K562 (cell line): ENCODE measurements around the gene CNTN4. TPM values are rescaled to one million over a fixed set of nuclear protein-coding genes. Genes with fewer than 3 reads are reported as not detected.

ENCODE experiments used
- ATAC-seq: fragments of 200-7000 bp; cut with Tn5 transposase; 3 replicates; pipeline ENCODE4 v1.9.1; 2020; ENCODE audit warnings: moderate library complexity
- BruUV-seq: library from RNA; stranded (reverse); fragments of 400-500 nt; replicated peaks from 2 replicates; lab custom pipeline; 2021; lab: Mats Ljungman, UMichigan
- CTCF ChIA-PET: fragments of 300-600 bp; formaldehyde crosslinking; extraction: SDS; loops from one replicate; lab custom pipeline; 2021; ENCODE audit warnings: low intra/inter-chr PET ratio; lab: Yijun Ruan, JAX
- POLR2A ChIA-PET: fragments of 300-600, 350-650 bp; sonication (Branson Sonifier 250); formaldehyde crosslinking; extraction: SDS; loops from one replicate; lab custom pipeline; 2021; ENCODE audit warnings: antibody characterized with exemption, inconsistent platforms; lab: Yijun Ruan, JAX
- DNase-seq, 4 experiments: peaks; one replicate each; pipeline versions ENCODE4 v3.0.0 to v3.0.0-alpha.2; 2011 to 2018; ENCODE audit warnings: low spot score in 3 of 4, mixed read lengths in 3 of 4; ENCODE audit errors: extremely low read depth in 1 of 4
- FAIRE-seq: peaks from 2 replicates; lab custom pipeline; 2011; peaks lifted over from hg19 to GRCh38; lab: Jason Lieb, UNC
- H2AFZ ChIP-seq: 2 replicates; pipeline ENCODE4 v1.6.0; 2011; ENCODE audit warnings: low read depth, low read length, control low read depth, inconsistent platforms
- H3K27ac ChIP-seq: fragments of 200-600 bp; 3 replicates; pipeline ENCODE4 v1.8.0; 2011; ENCODE audit warnings: low read depth, mild to moderate bottlenecking, control low read depth, inconsistent platforms, low read length, moderate library complexity, mixed read lengths; ENCODE audit errors: extremely low read depth
- H3K27me3 ChIP-seq, 2 experiments: fragments of 300-600 bp in 1 of 2; 2 replicates in 1 of 2; 3 replicates in 1 of 2; pipeline versions ENCODE4 v1.6.0 to v1.8.0; 2011; ENCODE audit warnings: inconsistent platforms in 2 of 2, low read length in 2 of 2, mild to moderate bottlenecking in 1 of 2, mixed read lengths in 1 of 2, moderate library complexity in 1 of 2; ENCODE audit not compliant: control insufficient read depth in 2 of 2, insufficient read depth in 2 of 2
- H3K36me3 ChIP-seq: fragments of 300-600 bp; 3 replicates; pipeline ENCODE4 v1.8.0; 2011; ENCODE audit warnings: mild to moderate bottlenecking, low read length, inconsistent platforms; ENCODE audit not compliant: control insufficient read depth, insufficient read depth
- H3K4me1 ChIP-seq, 2 experiments: fragments of 200-600 bp in 1 of 2; replicated peaks in 1 of 2; 2 replicates in 1 of 2; 3 replicates in 1 of 2; pipeline versions ENCODE4 v1.5.1 to v1.8.0; 2011; ENCODE audit warnings: inconsistent platforms in 2 of 2, low read length in 2 of 2, mild to moderate bottlenecking in 1 of 2, mixed read lengths in 1 of 2, moderate library complexity in 1 of 2; ENCODE audit not compliant: control insufficient read depth in 2 of 2, insufficient read depth in 2 of 2
- H3K4me2 ChIP-seq: 2 replicates; pipeline ENCODE4 v1.6.1; 2011; ENCODE audit warnings: low read length, control low read depth, inconsistent platforms, mixed read lengths; ENCODE audit not compliant: insufficient read depth
- H3K4me3 ChIP-seq: fragments of 200-600 bp; sonication (generic), shearing (Covaris generic); 2 replicates; pipeline ENCODE4 v1.5.1; 2016; ENCODE audit warnings: control low read depth, inconsistent platforms
- H3K79me2 ChIP-seq: fragments of 200-600 bp; 3 replicates; pipeline ENCODE4 v1.8.0; 2011; ENCODE audit warnings: low read length, inconsistent platforms; ENCODE audit not compliant: control insufficient read depth, insufficient read depth
- H3K9ac ChIP-seq, 2 experiments: 2 replicates each; pipeline versions ENCODE4 v1.6.0 to v1.6.1; 2011; ENCODE audit warnings: low read depth in 2 of 2, low read length in 2 of 2, control low read depth in 1 of 2, inconsistent platforms in 1 of 2, mild to moderate bottlenecking in 1 of 2, mixed read lengths in 1 of 2; ENCODE audit not compliant: insufficient read depth in 1 of 2
- H3K9me1 ChIP-seq: one replicate; pipeline ENCODE4 v1.6.0; 2011; ENCODE audit warnings: inconsistent platforms, mild to moderate bottlenecking, low read length, moderate library complexity; ENCODE audit not compliant: control insufficient read depth, insufficient read depth
- H3K9me3 ChIP-seq: replicated peaks from 2 replicates; pipeline ENCODE4 v1.5.1; 2011; ENCODE audit warnings: low read depth, low read length, inconsistent platforms; ENCODE audit not compliant: control insufficient read depth, insufficient read depth
- H4K20me1 ChIP-seq: replicated peaks from 2 replicates; pipeline ENCODE4 v1.6.1; 2011; ENCODE audit warnings: low read length, inconsistent platforms, mixed read lengths; ENCODE audit not compliant: control insufficient read depth, insufficient read depth
- ARNT ChIP-seq, 2 experiments: fragments of 450-650 bp; IDR thresholded peaks; 2 replicates each; pipeline ENCODE4 v1.6.1; 2016; ENCODE audit warnings: mild to moderate bottlenecking in 1 of 2
- CBX5 ChIP-seq: IDR thresholded peaks from 2 replicates; pipeline ENCODE4 v1.6.1; 2014; ENCODE audit warnings: low read depth, borderline replicate concordance
- DPF2 ChIP-seq: fragments of 450-650 bp; IDR thresholded peaks from 2 replicates; pipeline ENCODE4 v1.6.1; 2016
- GTF2F1 ChIP-seq: IDR thresholded peaks from 2 replicates; pipeline ENCODE4 v1.6.1; 2011; ENCODE audit warnings: low read depth, low read length, improper control_type of control experiment
- NFE2 ChIP-seq: IDR thresholded peaks from 2 replicates; pipeline ENCODE4 v1.6.1; 2014; ENCODE audit warnings: antibody characterized with exemption, low read depth
- PYGO2 ChIP-seq: fragments of 450-650 bp; IDR thresholded peaks from 2 replicates; pipeline ENCODE4 v1.6.1; 2016; ENCODE audit warnings: mild to moderate bottlenecking, missing genetic modification characterization, moderate library complexity, missing compliant biosample characterization
- SRSF1 ChIP-seq: fragments of 200-400 bp; formaldehyde crosslinking; IDR thresholded peaks from 2 replicates; pipeline ENCODE4 v1.6.1; 2017; ENCODE audit warnings: mild to moderate bottlenecking, low read depth, low read length, moderate library complexity
- STAT5B ChIP-seq: fragments of 250-450 bp; sonication (Bioruptor Pico); IDR thresholded peaks from 2 replicates; pipeline ENCODE4 v1.8.0; 2021; ENCODE audit warnings: mild to moderate bottlenecking, inconsistent platforms
- ZNF134 ChIP-seq: fragments of 250-450 bp; sonication (Bioruptor Pico); conservative IDR thresholded peaks from 2 replicates; pipeline ENCODE4 v1.4.0; 2020
- WGBS: fragments of 100-300 bp; shearing (Covaris generic); methylation state at CpG from one replicate; pipeline ENCODE4 v1.1.6; 2016; ENCODE audit warnings: low coverage, mixed read lengths; ENCODE audit not compliant: insufficient coverage; ENCODE audit errors: missing lambda C conversion rate; 5-methylcytosine and 5-hydroxymethylcytosine counted together
- in situ Hi-C: fragments of 300-500 bp; cut with MboI; formaldehyde crosslinking; loops from 4 replicates; pipeline ENCODE4 v1.15.0; 2018; ENCODE audit warnings: inconsistent platforms, mixed read lengths
- intact Hi-C: fragments of 100-400 bp; cut with micrococcal nuclease; formaldehyde crosslinking; loops from 2 replicates; pipeline ENCODE4 v1.14.2; 2022
- polyA plus RNA-seq, 8 experiments: library from polyadenylated mRNA; depleted of rRNA in 4 of 8; stranded (reverse) in 5 of 8; unstranded in 3 of 8; fragments of >200 nt; fragmentation: Nextera tagmentation in 2 of 8; fragmentation: Illumina TruSeq in 1 of 8; extraction: Ambion mirVana in 2 of 8; extraction: Trizol in 1 of 8; gene quantifications; 2 replicates each; pipeline versions ENCODE4 v1.2.1 to v1.2.3, GENCODE V29; 2011 to 2014; ENCODE audit warnings: inconsistent platforms in 1 of 8, missing spikeins in 1 of 8
- total RNA-seq, 7 experiments: library from RNA; depleted of rRNA in 6 of 7; stranded (reverse); fragments of >200 nt in 6 of 7; fragmentation: Illumina TruSeq in 2 of 7; extraction: Trizol in 2 of 7; gene quantifications; 2 replicates each; pipeline versions ENCODE4 v1.2.1 to v1.2.3, GENCODE V29; 2011 to 2021; ENCODE audit warnings: low replicate concordance in 1 of 7
- TF ChIP-seq, protein P1 (sequence below): fragments of 450-650 bp; IDR thresholded peaks from 2 replicates; pipeline ENCODE4 v1.6.1; 2016; ENCODE audit warnings: antibody characterized with exemption

CNTN4 gene
- total and polyA plus RNA-seq, 9 of the 15 experiments (the other 6 are each of a cell fraction or from before 2014, with no cell fraction given): not detected

- ChIA-PET POLR2A (no interaction called here), CTCF (no interaction called here)
- no peaks in the 10 kb centered on the region for H3K79me2 ChIP-seq
- H3K36me3 ChIP-seq: no peaks in the 10 kb centered on the region
- H2AFZ ChIP-seq: no peak overlapping the region
- no peaks in the 10 kb centered on the region for H3K27me3 ChIP-seq
- H3K9ac ChIP-seq: no peak overlapping the region
- in situ Hi-C loops (no loop called here), intact Hi-C loops (no loop called here)
- H4K20me1 ChIP-seq: no peaks in the 10 kb centered on the region
- H3K4me3 ChIP-seq: no peak overlapping the region
- DNase-seq (no peak), ATAC-seq (no peak), FAIRE-seq (no peak)
- no peaks in the 10 kb centered on the region for H3K9me3 ChIP-seq
- H3K27ac ChIP-seq: no peak overlapping the region
- no peak overlapping the region for H3K4me2 ChIP-seq
- BruUV-seq: no TSS peak
- no peaks in the 10 kb centered on the region for H3K9me1 ChIP-seq
- WGBS: 0% methylated on average over 2 of the region's 2 CpGs
- no peak for TF ChIP-seq DPF2
- no peak for TF ChIP-seq CBX5
- no peak for TF ChIP-seq ZNF134 (CRISPR knock-in tag)
- no peak for TF ChIP-seq ARNT (IDR thresholded peaks at IDR 0.05)
- TF ChIP-seq, protein P1, sequence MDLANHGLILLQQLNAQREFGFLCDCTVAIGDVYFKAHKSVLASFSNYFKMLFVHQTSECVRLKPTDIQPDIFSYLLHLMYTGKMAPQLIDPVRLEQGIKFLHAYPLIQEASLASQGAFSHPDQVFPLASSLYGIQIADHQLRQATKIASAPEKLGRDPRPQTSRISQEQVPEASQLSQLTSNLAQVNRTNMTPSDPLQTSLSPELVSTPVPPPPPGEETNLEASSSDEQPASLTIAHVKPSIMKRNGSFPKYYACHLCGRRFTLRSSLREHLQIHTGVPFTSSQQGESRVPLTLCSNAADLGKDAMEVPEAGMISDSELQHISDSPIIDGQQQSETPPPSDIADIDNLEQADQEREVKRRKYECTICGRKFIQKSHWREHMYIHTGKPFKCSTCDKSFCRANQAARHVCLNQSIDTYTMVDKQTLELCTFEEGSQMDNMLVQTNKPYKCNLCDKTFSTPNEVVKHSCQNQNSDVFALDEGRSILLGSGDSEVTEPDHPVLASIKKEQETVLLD: no peak
- TF ChIP-seq STAT5B (CRISPR knock-in tag): no peak
- TF ChIP-seq SRSF1: no peak
- no peak for TF ChIP-seq GTF2F1
- TF ChIP-seq NFE2: no peak
- no peak for TF ChIP-seq PYGO2 (tag)
- TF ChIP-seq, all 486 proteins: peak for 0
- H3K4me1 ChIP-seq: no peaks in the 10 kb centered on the region
Observed at GRCh38 chr3:2863127-2863526, 764.5 kb downstream of the CNTN4 start.
